Retinal pigment epithelial cell (primary cell): ENCODE measurements around the gene ADRB1.

ENCODE experiments used
- DNase-seq: peaks from one replicate; pipeline ENCODE4 v3.0.0-alpha.2; 2010; ENCODE audit warnings: low read depth
- H3K4me3 ChIP-seq: 2 replicates; pipeline ENCODE4 v1.5.1; 2011; ENCODE audit warnings: mild to moderate bottlenecking, low read length, control low read depth, moderate library complexity
- TF ChIP-seq, protein P1 (sequence below): conservative IDR thresholded peaks from 2 replicates; pipeline ENCODE4 v1.5.1; 2011; ENCODE audit warnings: low read depth, low read length, control low read depth, inconsistent platforms

ADRB1 gene

DNA sequence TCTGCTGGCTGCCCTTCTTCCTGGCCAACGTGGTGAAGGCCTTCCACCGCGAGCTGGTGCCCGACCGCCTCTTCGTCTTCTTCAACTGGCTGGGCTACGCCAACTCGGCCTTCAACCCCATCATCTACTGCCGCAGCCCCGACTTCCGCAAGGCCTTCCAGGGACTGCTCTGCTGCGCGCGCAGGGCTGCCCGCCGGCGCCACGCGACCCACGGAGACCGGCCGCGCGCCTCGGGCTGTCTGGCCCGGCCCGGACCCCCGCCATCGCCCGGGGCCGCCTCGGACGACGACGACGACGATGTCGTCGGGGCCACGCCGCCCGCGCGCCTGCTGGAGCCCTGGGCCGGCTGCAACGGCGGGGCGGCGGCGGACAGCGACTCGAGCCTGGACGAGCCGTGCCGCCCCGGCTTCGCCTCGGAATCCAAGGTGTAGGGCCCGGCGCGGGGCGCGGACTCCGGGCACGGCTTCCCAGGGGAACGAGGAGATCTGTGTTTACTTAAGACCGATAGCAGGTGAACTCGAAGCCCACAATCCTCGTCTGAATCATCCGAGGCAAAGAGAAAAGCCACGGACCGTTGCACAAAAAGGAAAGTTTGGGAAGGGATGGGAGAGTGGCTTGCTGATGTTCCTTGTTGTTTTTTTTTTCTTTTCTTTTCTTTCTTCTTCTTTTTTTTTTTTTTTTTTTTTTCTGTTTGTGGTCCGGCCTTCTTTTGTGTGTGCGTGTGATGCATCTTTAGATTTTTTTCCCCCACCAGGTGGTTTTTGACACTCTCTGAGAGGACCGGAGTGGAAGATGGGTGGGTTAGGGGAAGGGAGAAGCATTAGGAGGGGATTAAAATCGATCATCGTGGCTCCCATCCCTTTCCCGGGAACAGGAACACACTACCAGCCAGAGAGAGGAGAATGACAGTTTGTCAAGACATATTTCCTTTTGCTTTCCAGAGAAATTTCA lies 1.7 kb downstream of the ADRB1 start:
- TF ChIP-seq, protein P1, sequence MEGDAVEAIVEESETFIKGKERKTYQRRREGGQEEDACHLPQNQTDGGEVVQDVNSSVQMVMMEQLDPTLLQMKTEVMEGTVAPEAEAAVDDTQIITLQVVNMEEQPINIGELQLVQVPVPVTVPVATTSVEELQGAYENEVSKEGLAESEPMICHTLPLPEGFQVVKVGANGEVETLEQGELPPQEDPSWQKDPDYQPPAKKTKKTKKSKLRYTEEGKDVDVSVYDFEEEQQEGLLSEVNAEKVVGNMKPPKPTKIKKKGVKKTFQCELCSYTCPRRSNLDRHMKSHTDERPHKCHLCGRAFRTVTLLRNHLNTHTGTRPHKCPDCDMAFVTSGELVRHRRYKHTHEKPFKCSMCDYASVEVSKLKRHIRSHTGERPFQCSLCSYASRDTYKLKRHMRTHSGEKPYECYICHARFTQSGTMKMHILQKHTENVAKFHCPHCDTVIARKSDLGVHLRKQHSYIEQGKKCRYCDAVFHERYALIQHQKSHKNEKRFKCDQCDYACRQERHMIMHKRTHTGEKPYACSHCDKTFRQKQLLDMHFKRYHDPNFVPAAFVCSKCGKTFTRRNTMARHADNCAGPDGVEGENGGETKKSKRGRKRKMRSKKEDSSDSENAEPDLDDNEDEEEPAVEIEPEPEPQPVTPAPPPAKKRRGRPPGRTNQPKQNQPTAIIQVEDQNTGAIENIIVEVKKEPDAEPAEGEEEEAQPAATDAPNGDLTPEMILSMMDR, result no peak
- H3K4me3 ChIP-seq, result peak overlapping the region; percentile 53
- no peak for DNase-seq

DNA sequence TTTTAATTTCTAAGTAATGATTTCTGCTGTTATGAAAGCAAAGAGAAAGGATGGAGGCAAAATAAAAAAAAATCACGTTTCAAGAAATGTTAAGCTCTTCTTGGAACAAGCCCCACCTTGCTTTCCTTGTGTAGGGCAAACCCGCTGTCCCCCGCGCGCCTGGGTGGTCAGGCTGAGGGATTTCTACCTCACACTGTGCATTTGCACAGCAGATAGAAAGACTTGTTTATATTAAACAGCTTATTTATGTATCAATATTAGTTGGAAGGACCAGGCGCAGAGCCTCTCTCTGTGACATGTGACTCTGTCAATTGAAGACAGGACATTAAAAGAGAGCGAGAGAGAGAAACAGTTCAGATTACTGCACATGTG lies 2.4 kb downstream of the ADRB1 start:
- peak overlapping the region; percentile 53 for H3K4me3 ChIP-seq
- no peak for DNase-seq
- TF ChIP-seq, protein P1, result no peak

DNA sequence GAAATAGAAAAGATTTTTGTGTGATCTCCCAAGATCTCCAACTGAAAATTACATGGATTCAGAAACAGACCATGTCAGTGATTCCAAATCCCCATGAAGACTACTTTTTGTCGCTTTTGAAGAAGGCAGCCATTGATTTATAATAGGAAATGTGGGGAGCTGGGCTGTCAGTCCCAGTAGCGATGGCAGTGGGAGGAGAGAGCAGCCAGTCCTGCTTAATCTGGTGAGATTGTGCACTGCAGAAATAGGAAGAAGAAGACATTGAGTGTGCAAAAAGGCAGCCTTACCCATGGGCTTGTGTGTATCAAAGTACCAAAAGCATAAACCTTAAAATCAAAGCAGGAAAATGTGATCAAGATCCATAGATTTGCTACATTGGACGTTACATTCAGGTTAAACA lies 4.8 kb downstream of the ADRB1 start:
- no peak overlapping the region for H3K4me3 ChIP-seq
- TF ChIP-seq, protein P1, result no peak

DNA sequence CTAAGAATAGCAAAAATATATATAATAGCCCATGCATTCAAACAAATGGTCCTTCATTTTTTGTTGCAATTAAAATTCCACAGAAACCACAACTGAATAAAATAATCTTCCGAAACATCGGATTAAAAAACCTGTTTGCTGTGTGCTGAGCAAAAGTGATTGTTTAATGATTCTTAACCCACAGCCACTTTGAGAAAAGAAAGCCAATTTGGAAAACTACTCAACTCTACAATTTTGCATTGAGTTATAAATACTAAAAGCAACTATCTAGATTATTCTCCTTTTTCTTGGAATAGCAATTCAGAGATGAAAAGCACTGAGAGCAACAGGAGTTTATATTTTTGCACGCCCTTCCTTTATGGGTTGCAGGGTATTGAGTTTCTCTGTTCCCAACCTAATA lies 8.0 kb downstream of the ADRB1 start:
- TF ChIP-seq, protein P1, result no peak
- peak; percentile 78 for DNase-seq
- no peak overlapping the region for H3K4me3 ChIP-seq

More for the DNA sequence above, 4.8 kb downstream of the ADRB1 start:
- DNase-seq, result no peak

DNA sequence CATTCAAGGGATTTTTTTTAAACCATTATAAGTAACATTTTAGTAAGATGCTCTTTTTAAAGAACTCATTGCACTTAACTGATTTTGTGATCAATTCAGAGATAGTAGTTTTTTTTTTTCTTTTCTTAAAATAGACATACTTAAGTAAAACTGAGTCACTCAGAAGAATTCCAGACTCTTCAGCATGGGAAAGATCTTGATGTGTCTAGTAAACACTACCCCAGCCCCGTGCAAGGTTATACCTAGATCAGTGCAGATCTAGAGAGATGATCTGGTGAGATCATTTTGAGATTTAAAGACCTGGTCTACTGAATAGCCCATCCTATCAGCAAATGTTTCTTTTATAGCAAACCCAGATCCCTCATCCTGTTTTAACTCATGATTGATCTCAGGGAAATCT lies 8.6 kb downstream of the ADRB1 start:
- TF ChIP-seq, protein P1, result no peak
- DNase-seq, result peak; percentile 37
- no peak overlapping the region for H3K4me3 ChIP-seq

DNA sequence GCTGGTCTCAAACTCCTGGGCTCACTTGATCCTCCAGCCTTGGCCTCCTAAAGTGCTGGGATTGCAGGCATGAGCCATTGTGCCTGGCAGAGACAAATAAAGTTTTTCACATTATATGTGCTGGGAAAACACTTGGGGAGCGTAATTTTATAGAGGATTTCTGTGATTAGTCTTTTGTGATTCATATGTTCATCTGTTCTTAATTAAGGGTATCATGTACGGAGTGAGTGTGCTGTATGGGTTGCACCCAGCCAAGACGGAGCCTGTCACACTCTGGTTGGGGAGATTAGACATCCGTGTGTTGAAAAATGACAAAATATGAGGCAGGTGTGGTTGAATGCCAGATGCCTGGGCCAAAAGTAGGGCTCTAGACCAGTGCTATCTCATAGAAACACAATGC lies 10.3 kb downstream of the ADRB1 start:
- TF ChIP-seq, protein P1, result no peak
- DNase-seq, result no peak
- no peak overlapping the region for H3K4me3 ChIP-seq

DNA sequence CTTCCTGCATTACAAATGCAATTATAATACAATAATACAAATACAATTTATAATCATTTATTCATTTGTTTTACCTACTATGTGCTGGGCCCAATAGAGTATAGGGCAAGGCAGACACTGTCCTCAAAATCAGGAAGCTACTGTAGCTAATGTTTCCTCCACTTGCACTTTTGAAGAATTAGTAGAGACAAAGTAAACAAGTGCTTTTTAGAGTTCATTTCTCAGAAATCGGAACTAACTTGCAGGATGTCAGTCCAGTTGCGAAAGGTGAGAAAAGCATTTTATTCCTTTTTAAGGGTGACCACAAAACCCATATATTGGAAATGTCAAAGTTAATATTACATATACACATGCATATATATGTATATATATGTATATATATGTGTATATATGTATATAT lies 14.2 kb downstream of the ADRB1 start:
- TF ChIP-seq, protein P1, result no peak
- DNase-seq, result no peak
- H3K4me3 ChIP-seq, result no peak overlapping the region
